ENCODE data around the gene TCF25. TPM values are rescaled to one million over a fixed set of nuclear protein-coding genes. Genes with fewer than 3 reads are reported as not detected.

Gene TCF25
- total RNA-seq, 2 experiments from 2014 or later, result 126 to 127 TPM

DNA sequence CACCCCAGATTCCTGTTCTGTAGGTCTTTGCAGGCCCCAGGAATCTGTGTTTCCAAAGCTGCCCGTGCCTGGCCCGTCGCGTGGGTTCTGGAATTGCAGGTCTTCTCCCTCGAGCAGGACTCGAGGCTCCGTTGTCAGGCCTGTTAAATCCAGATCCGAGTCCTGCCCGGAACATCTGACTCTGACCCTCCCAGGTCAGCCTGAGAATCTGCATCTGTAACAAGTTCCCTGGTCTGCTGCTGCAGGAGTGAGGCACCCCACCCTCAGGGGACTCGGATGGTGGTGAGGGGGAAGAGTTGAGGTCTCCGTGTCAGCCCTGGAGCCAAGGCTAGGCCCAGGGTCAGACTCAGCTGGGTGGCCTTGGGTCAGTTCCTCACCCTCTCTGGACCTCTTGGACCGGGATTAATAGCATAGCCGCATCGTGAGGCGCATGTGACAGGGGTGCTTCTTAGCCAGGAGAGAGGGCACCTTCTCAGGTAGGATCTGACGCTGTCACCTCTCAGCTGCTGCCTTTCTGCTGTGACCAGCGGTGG lies 36.3 kb upstream of the TCF25 start:
- no peak for DNase-seq
- H3K4me3 Mint-ChIP-seq, result no peak overlapping the region
- peaks cover 5% of the 10 kb centered on the region for H3K9me3 Mint-ChIP-seq
- H3K27ac Mint-ChIP-seq, result no peak overlapping the region
- no peaks in the 10 kb centered on the region for H3K36me3 Mint-ChIP-seq
- peaks cover 18% of the 10 kb centered on the region for H3K4me1 Mint-ChIP-seq
- H3K27me3 Mint-ChIP-seq, result peaks cover 4% of the 10 kb centered on the region

DNA sequence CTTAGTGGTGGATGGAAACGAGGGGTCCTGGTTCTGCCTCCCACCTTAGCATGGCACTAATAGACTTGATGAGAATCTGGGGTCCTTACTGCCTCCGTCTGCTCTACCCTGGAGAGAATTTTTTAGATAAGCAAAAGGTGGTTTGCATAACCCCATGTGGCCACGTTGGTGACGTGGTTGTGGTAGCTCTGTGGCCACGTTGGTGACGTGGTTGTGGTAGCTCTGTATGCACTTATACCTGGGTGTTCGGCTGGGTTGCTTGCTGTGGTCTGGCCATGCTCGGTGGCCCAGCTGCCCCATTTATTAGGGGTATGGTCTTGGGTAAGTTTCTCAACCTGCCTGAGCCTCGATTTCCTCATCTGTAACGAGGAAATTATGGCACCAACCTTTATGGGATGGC lies 32.1 kb upstream of the TCF25 start:
- peak overlapping the region; percentile 22 for H3K27ac Mint-ChIP-seq
- no peaks in the 10 kb centered on the region for H3K9me3 Mint-ChIP-seq
- peak; percentile 58 for DNase-seq
- H3K27me3 Mint-ChIP-seq, result no peaks in the 10 kb centered on the region
- H3K4me1 Mint-ChIP-seq, result peaks cover 24% of the 10 kb centered on the region
- H3K4me3 Mint-ChIP-seq, result no peak overlapping the region
- H3K36me3 Mint-ChIP-seq, result no peaks in the 10 kb centered on the region

DNA sequence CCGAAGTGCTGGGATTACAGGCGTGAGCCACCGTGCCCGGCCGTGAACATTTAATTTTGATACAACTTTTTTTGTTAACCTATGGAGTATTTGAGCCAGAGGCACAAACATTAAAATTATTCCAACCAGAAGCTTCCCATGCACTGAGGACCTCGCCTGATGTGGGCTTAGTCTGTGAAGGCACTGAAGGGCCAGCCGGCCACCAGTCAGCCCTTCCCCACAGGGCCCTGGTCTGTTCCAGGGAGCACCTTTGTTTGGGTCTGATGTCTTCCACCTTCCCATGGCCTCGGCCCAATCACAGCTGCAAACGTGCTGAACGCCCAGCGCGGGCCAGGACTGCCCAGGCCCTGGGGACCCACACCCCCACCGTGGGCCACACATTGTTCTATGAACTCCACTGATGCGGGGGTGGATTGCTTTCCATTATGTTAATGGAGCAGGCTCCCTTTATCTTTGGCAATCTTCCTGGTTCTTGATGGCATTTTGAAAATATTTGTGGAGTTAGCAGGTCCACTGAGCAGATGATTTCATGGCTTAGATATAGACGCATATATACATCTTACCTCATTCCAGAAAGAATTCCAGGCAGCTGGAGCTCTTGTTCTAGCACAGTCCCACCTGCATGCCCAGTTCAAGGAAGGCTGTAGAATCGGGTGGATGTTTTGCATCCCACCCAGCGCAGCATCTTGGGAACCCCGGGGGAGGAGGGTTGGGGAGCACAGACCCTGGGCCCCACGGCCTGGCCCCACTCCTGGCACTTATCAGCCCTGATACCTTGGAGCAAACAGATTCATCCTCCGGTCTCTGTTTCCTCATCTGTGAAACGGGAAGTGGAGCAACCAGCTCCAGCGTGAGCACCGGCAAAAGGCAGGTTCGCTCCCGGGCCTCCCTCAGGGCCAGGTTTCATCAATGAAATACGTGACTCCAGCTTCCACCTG lies 30.7 kb upstream of the TCF25 start:
- H3K27ac Mint-ChIP-seq, result no peak overlapping the region
- H3K4me3 Mint-ChIP-seq, result no peak overlapping the region
- no peaks in the 10 kb centered on the region for H3K36me3 Mint-ChIP-seq
- DNase-seq, result no peak
- no peaks in the 10 kb centered on the region for H3K9me3 Mint-ChIP-seq
- H3K4me1 Mint-ChIP-seq, result peaks cover 18% of the 10 kb centered on the region
- H3K27me3 Mint-ChIP-seq, result no peaks in the 10 kb centered on the region

DNA sequence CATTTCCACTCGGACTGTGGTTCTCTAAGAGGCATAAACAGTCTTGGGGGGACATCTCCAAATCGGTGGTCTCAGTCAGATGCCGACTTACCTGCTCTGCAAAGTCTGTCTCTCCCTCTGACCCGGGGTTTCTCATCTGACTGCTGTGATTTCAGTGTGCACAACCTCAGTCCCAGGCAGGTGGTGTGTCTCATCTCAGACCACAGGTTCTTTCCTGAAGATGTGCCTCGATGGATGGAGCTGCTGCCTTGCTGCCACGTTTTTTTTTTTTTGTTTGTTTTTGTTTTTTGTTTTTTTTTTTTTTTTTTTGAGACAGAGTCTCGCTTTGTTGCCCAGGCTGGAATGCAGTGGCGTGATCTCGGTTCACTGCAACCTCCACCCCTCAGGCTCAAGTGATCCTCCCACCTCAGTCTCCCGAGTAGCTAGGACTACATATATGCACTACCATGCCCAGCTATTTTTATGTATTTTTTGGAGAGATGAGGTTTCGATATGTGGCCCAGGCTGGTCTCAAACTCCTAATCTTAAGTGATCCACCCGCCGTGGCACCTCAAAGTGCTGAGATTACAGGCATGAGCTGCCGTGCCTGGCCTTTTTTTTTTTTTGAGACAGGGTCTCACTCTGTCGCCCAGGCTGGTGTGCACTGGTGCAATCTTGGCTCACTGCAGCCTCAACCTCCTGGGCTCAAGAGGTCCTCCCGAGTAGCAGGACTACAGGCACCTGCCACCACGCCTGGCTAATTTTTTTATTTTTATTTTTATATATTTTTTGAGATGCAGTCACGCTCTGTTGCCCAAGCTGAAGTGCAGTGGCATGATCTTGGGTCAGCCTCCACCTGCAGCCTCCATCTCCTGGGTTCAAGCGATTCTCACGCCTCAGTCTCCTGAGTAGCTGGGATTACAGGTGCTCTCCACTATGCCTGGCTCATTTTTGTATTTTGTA lies 29.7 kb upstream of the TCF25 start:
- Mint-ChIP-seq H3K4me1 (peaks cover 13% of the 10 kb centered on the region), H3K4me3 (no peak overlapping the region), H3K9me3 (no peaks in the 10 kb centered on the region), H3K36me3 (no peaks in the 10 kb centered on the region), H3K27me3 (no peaks in the 10 kb centered on the region), H3K27ac (no peak overlapping the region)
- DNase-seq, result no peak

DNA sequence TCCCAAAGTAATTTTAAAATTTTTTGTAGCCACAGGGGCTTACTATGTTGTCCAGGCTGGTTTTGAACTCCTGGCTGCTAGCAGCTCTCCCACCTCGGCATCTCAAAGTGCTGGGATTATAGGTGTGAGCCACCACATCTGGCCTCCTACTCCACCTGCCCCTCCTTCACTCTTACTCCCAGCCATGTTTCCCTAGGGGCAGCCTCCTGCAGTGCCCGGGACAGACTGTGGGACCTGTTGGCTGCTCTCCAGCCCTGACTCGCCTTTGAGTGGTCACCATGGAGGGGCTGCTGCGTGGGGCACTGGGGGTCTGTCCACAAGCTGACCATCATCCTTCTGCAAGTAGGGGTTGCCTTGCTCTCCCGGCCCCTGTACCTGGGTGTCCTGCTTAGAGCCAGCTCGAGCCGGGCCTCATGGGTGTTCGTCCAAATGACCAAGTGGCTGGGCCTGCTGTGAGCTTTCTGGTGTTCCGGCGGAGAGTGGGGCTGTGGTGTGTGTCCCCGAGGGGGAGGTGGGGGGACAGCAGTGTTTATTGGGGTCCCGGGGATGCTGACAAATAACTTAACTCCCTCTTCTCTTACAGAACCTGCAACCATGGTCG lies 28.6 kb upstream of the TCF25 start:
- Mint-ChIP-seq H3K36me3 (no peaks in the 10 kb centered on the region), H3K4me3 (no peak overlapping the region), H3K9me3 (no peaks in the 10 kb centered on the region), H3K27me3 (no peaks in the 10 kb centered on the region), H3K27ac (no peak overlapping the region), H3K4me1 (peaks cover 12% of the 10 kb centered on the region)
- DNase-seq, result no peak

DNA sequence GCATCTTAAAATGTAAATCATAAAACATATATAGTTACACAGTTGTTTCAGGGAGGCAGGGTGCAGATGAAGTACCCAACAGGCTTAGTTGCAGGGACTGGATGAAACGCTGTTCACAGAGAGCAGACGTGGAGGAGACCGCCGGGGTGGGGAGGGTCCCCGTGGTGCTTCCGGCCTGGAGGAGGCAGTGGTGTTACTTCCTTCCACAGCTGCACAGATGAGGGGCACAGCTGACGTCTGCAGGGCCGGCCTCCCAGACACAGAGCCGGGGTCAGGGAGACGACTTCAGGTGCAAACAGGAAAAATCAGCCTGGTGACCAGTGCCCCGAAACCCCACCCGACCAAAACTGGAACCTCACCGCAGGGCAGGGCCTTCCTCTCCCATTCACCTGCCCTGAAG lies 28.0 kb upstream of the TCF25 start:
- Mint-ChIP-seq H3K9me3 (no peaks in the 10 kb centered on the region), H3K27me3 (no peaks in the 10 kb centered on the region), H3K36me3 (no peaks in the 10 kb centered on the region), H3K4me3 (no peak overlapping the region), H3K4me1 (peaks cover 12% of the 10 kb centered on the region), H3K27ac (no peak overlapping the region)
- DNase-seq, result peak; percentile 40

DNA sequence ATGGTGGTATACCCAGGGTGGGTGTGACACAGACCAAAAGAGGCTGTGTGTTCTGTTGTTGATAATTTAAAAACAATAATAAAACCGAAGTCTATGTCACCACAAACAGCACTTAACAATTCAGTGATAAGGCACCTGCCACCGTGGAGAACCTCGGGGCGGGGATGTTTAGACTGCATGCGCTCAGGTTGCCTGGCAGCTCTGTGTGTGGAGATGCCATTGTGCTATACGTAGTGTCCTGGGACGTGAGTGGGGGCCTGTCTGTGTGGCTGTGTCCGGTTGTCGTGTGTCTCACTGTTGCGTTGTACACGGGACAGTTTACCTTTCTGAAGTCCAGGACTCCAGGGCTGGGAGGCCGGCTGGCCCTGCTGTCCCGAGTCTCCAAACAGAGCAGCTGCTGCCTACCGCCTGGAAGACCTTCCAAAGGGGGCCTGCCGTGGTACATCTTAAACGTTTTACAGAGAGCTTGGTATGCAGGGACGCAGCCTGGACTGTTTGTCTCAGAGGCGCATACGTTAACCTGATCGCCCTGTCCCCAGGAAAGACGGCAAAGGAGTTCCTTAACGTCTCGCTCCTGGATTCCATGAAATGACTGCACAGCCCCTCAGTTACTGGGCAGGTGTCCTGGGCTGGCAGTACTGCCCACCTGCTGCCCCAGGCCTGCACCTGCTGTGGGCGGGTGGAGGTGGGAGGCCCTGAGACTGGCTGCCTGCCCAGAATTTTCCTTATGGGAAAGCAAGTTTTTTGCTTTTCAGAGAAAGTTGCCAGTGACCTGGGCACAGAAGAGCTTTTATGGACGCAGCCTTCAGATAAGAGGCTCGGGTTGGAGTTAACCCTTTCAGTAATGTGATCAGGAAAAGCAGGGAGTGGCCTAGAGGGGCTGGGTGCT lies 26.1 kb upstream of the TCF25 start:
- no peak for DNase-seq
- Mint-ChIP-seq H3K27ac (no peak overlapping the region), H3K4me3 (no peak overlapping the region), H3K9me3 (no peaks in the 10 kb centered on the region), H3K27me3 (no peaks in the 10 kb centered on the region), H3K4me1 (peaks cover 6% of the 10 kb centered on the region), H3K36me3 (no peaks in the 10 kb centered on the region)

DNA sequence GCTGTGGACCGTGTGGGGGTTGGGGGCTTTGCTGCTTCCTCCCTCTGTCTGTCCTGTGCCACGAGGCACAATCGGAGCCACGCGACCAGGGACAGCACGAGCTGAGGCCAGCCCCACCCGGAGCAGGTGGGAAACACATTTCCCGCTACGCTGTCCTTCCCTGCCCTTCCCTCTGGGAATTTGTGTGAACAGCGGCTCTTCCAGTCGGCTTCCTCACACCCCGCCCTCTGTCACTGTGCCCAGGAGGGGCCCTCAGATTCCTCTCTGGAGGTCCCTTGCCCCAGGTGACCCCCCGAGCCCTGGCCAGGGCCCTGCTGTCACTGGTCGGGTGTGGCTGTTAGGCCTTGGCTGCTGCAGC lies 25.5 kb upstream of the TCF25 start:
- H3K9me3 Mint-ChIP-seq, result no peaks in the 10 kb centered on the region
- H3K4me1 Mint-ChIP-seq, result peaks cover 6% of the 10 kb centered on the region
- DNase-seq, result no peak
- H3K27ac Mint-ChIP-seq, result no peak overlapping the region
- no peaks in the 10 kb centered on the region for H3K36me3 Mint-ChIP-seq
- H3K4me3 Mint-ChIP-seq, result no peak overlapping the region
- no peaks in the 10 kb centered on the region for H3K27me3 Mint-ChIP-seq

DNA sequence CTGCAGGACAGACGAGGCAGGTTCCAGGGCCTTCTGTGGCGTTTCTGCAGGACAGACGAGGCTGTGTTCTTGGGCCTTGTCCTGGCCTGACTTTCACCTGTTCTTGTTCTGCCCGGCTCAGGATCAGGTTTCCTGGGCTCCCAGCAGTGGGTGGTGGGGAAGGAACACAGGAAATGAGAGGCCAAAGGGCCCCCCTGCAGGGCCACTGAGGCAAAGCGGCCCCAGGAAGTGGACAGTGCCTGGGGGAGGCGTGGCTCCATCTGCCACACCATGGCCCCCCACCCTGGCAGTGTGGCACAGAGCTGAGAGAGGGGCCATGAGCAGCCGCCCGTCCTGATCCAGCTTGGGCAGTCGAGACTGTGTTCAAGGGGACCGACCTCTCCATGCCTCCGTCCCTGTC lies 24.4 kb upstream of the TCF25 start:
- DNase-seq, result no peak
- Mint-ChIP-seq H3K4me1 (peaks cover 6% of the 10 kb centered on the region), H3K27me3 (no peaks in the 10 kb centered on the region), H3K36me3 (no peaks in the 10 kb centered on the region), H3K9me3 (no peaks in the 10 kb centered on the region), H3K27ac (no peak overlapping the region), H3K4me3 (no peak overlapping the region)

DNA sequence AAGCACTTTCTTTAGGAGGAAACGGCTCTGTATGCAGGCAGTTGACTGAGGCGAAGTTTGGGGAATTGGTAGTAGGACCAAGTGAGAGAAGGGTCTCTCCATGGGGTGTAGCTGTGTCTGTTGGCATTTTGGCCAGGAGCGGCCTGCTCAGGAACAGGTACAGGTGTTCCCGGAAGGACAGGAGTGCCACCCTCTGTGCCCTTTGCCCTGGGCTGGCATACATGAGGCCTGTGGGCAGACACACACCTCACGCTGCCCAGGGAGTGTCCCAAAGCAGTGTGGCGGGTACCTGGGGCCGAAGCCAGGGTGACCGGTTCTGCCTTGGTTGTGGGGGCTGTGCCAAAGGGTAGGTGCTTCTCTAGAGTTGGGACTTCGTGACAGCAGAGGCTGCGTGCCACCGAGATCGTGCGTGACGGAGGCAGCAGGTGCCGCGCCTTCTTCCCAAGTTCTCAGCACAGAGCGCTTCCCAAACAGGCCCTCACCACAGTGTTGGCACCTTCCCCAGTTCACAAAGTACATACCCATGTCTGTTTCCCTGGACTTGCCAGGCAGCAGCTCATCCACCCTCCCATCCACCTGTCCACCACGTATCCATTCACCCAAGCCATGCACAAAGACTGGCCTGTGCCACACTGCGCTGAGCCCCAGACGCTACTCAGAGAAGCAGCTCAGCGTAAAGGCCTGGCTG lies 19.9 kb upstream of the TCF25 start:
- Mint-ChIP-seq H3K27me3 (no peaks in the 10 kb centered on the region), H3K9me3 (no peaks in the 10 kb centered on the region), H3K27ac (no peak overlapping the region), H3K4me3 (no peak overlapping the region), H3K4me1 (no peaks in the 10 kb centered on the region), H3K36me3 (no peaks in the 10 kb centered on the region)
- DNase-seq, result no peak

DNA sequence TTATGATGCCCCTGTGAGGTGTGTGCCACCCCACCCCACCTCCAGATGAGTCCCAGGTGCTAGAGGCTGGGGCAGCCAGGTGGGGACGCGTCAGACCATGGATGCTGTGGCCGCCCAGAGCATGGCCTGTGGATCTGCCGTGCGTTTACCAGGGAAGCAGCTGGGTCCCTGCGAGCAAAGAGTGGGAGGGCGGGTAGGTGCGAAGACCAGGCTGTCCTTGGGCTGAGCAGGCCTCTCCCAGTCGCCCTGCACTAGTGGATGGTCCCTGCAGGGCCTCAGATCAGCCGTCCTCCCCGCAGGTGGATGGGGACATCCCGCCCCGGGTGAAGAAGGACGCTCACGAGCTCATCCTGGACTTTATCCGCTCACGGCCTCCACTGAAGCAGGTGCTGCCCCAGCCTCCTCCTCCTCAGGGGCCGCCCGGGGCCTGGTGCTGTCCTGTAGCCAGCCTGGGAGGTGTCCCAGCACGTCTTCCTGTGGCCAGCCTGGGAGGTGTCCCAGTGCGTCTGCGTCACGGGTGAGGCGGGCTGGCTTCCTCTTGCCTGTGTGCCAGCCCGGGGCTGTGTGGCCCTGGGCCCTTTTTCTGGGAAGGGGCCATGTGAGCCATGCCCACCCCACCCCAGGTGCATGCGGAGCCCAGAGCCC lies 18.0 kb upstream of the TCF25 start:
- Mint-ChIP-seq H3K36me3 (no peaks in the 10 kb centered on the region), H3K4me1 (peaks cover under 1% of the 10 kb centered on the region), H3K27me3 (no peaks in the 10 kb centered on the region), H3K4me3 (no peak overlapping the region), H3K9me3 (no peaks in the 10 kb centered on the region), H3K27ac (no peak overlapping the region)
- no peak for DNase-seq

DNA sequence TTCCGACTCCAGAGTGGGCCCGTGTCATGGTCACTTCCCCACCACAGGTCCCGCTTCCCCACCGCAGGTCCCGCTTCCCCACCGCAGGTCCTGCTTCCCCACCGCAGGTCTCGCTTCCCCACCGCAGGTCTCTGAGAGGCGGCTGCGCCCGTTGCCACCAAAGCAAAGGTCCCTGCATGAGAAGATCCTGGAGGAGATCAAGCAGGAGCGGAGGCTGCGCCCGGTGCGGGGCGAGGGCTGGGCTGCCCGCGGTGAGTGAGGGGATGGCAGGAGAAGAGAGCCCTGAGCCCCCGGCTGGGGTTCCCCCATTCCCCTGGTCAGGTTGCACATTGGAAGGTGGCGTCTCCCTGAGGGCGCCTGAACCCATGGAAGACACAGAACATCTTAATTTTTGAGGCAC lies 17.4 kb upstream of the TCF25 start:
- Mint-ChIP-seq H3K9me3 (no peaks in the 10 kb centered on the region), H3K27ac (no peak overlapping the region), H3K36me3 (no peaks in the 10 kb centered on the region), H3K4me3 (no peak overlapping the region), H3K27me3 (no peaks in the 10 kb centered on the region), H3K4me1 (peaks cover 3% of the 10 kb centered on the region)
- no peak for DNase-seq

DNA sequence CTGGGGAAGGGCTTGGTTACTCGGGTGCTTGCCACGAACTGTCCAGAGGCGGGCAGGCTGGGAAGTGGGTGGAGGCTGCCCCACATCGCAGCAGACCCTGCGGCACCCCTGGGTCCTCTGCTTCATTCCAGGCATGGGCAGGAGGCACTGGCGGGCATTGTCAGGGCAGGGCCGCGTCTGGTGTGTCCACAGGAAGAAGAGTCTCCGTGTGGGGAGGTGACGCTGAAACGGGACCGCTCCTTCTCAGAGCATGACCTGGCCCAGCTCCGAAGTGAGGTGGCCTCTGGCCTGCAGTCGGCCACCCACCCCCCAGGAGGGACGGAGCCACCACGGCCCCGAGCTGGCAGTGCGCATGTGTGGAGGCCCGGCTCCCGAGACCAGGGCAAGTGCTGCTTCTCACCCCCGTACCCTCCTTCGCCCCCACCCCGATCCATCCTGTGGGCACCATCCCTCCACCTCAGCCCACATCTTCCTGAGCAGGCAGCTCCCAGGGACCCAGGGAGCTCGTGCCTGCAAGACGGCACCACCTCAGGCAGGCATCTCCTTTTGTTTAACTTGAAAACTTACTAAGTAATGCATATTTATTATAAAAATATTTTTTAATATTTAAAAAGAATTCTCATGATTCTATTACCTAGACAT lies 14.3 kb upstream of the TCF25 start:
- no peaks in the 10 kb centered on the region for H3K36me3 Mint-ChIP-seq
- H3K4me1 Mint-ChIP-seq, result peaks cover 18% of the 10 kb centered on the region
- no peaks in the 10 kb centered on the region for H3K27me3 Mint-ChIP-seq
- DNase-seq, result no peak
- no peak overlapping the region for H3K27ac Mint-ChIP-seq
- H3K4me3 Mint-ChIP-seq, result no peak overlapping the region
- no peaks in the 10 kb centered on the region for H3K9me3 Mint-ChIP-seq

Data from activated naive CD8-positive, alpha-beta T cell treated with anti-CD3 and anti-CD28 coated beads for 36 hours (primary cell).